ENCODE data around the gene RRP8. TPM values are rescaled to one million over a fixed set of nuclear protein-coding genes. Genes with fewer than 3 reads are reported as not detected.

RRP8 gene
- total and polyA plus RNA-seq, 2 of the 8 experiments (the other 6 are each of a cell fraction or from before 2014, with no cell fraction given): 4.2 to 14.9 TPM

DNA sequence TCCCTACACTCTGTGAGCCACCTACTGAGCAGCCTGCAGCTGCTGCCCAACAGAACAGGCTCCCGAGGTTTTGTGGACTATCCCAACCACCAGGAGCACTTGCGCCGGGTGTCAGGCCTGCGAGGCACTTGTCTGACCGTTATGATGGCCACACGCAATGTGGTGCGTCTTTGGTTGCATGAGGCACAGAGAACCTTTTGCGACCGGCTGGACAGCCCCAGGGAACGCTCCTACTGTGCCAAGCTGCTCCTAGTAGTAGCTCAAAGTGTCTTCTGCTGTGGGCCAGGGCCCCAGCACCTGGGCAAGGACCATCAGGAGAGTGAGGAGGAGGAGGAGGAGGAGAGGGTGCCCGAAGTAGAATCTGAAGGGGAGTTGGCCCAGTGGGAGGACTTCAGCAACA is 46.4 kb downstream of the RRP8 start (continued):
- TF ChIP-seq, protein P1, sequence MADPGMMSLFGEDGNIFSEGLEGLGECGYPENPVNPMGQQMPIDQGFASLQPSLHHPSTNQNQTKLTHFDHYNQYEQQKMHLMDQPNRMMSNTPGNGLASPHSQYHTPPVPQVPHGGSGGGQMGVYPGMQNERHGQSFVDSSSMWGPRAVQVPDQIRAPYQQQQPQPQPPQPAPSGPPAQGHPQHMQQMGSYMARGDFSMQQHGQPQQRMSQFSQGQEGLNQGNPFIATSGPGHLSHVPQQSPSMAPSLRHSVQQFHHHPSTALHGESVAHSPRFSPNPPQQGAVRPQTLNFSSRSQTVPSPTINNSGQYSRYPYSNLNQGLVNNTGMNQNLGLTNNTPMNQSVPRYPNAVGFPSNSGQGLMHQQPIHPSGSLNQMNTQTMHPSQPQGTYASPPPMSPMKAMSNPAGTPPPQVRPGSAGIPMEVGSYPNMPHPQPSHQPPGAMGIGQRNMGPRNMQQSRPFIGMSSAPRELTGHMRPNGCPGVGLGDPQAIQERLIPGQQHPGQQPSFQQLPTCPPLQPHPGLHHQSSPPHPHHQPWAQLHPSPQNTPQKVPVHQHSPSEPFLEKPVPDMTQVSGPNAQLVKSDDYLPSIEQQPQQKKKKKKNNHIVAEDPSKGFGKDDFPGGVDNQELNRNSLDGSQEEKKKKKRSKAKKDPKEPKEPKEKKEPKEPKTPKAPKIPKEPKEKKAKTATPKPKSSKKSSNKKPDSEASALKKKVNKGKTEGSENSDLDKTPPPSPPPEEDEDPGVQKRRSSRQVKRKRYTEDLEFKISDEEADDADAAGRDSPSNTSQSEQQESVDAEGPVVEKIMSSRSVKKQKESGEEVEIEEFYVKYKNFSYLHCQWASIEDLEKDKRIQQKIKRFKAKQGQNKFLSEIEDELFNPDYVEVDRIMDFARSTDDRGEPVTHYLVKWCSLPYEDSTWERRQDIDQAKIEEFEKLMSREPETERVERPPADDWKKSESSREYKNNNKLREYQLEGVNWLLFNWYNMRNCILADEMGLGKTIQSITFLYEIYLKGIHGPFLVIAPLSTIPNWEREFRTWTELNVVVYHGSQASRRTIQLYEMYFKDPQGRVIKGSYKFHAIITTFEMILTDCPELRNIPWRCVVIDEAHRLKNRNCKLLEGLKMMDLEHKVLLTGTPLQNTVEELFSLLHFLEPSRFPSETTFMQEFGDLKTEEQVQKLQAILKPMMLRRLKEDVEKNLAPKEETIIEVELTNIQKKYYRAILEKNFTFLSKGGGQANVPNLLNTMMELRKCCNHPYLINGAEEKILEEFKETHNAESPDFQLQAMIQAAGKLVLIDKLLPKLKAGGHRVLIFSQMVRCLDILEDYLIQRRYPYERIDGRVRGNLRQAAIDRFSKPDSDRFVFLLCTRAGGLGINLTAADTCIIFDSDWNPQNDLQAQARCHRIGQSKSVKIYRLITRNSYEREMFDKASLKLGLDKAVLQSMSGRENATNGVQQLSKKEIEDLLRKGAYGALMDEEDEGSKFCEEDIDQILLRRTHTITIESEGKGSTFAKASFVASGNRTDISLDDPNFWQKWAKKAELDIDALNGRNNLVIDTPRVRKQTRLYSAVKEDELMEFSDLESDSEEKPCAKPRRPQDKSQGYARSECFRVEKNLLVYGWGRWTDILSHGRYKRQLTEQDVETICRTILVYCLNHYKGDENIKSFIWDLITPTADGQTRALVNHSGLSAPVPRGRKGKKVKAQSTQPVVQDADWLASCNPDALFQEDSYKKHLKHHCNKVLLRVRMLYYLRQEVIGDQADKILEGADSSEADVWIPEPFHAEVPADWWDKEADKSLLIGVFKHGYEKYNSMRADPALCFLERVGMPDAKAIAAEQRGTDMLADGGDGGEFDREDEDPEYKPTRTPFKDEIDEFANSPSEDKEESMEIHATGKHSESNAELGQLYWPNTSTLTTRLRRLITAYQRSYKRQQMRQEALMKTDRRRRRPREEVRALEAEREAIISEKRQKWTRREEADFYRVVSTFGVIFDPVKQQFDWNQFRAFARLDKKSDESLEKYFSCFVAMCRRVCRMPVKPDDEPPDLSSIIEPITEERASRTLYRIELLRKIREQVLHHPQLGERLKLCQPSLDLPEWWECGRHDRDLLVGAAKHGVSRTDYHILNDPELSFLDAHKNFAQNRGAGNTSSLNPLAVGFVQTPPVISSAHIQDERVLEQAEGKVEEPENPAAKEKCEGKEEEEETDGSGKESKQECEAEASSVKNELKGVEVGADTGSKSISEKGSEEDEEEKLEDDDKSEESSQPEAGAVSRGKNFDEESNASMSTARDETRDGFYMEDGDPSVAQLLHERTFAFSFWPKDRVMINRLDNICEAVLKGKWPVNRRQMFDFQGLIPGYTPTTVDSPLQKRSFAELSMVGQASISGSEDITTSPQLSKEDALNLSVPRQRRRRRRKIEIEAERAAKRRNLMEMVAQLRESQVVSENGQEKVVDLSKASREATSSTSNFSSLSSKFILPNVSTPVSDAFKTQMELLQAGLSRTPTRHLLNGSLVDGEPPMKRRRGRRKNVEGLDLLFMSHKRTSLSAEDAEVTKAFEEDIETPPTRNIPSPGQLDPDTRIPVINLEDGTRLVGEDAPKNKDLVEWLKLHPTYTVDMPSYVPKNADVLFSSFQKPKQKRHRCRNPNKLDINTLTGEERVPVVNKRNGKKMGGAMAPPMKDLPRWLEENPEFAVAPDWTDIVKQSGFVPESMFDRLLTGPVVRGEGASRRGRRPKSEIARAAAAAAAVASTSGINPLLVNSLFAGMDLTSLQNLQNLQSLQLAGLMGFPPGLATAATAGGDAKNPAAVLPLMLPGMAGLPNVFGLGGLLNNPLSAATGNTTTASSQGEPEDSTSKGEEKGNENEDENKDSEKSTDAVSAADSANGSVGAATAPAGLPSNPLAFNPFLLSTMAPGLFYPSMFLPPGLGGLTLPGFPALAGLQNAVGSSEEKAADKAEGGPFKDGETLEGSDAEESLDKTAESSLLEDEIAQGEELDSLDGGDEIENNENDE (IDR thresholded peaks at IDR 0.05; ENCODE audit: insufficient replicate concordance, low read length): no peak
- TF ChIP-seq CEBPB (IDR thresholded peaks at IDR 0.05; ENCODE audit: low read depth, low read length): no peak
- TF ChIP-seq HDAC2 (IDR thresholded peaks at IDR 0.05; ENCODE audit: borderline replicate concordance in 1 of 2, low read depth in 2 of 2, low read length in 2 of 2): no peak
- no peak for TF ChIP-seq POU5F1 (IDR thresholded peaks at IDR 0.05; ENCODE audit: low read depth, low read length)
- TF ChIP-seq MAFK (IDR thresholded peaks at IDR 0.05; ENCODE audit: low read depth, low read length): no peak
- no peak for TF ChIP-seq KDM5A (IDR thresholded peaks at IDR 0.05; ENCODE audit: low read length)
